Activated T-cell treated with anti-CD3 and anti-CD28 coated beads, Interleukin-2, amount 50 U/mL, for 4 hours (primary cell): Measurements from ENCODE around the gene OCIAD2. TPM values are rescaled to one million over a fixed set of nuclear protein-coding genes. Genes with fewer than 3 reads are reported as not detected.
"Not testable (repeated sequence)": the region's sequence is repeated elsewhere in the genome, so short reads cannot be mapped to it uniquely, and the experiment has no call there.

Source experiments
- ATAC-seq, 2 donors: fragments of 200-7000 bp; cut with Tn5 transposase; one replicate each; pipeline ENCODE4 v1.10.0; 2021
- DNase-seq: peaks from one replicate; pipeline ENCODE4 v3.0.0-alpha.2; 2020
- H3K27me3 Mint-ChIP-seq: one replicate; pipeline ENCODE4 v1.8.0; 2021; ENCODE audit warnings: low read depth, mixed read lengths
- H3K36me3 Mint-ChIP-seq: one replicate; pipeline ENCODE4 v1.8.0; 2022; ENCODE audit warnings: mixed read lengths; ENCODE audit not compliant: insufficient read depth
- H3K4me1 Mint-ChIP-seq: one replicate; pipeline ENCODE4 v1.8.0; 2021; ENCODE audit warnings: low read depth, mixed read lengths
- H3K4me3 Mint-ChIP-seq: one replicate; pipeline ENCODE4 v1.8.0; 2021; ENCODE audit warnings: mild to moderate bottlenecking, moderate library complexity, mixed read lengths
- H3K9me3 Mint-ChIP-seq: one replicate; pipeline ENCODE4 v1.8.0; 2021; ENCODE audit warnings: mixed read lengths
- total RNA-seq, 3 donors: library from RNA; stranded (reverse); gene quantifications; one replicate each; pipeline ENCODE4 v1.2.1, GENCODE V29; 2021

Gene OCIAD2
- total RNA-seq, 3 donors from 2014 or later = 54.9 to 87.6 (median 56.1) TPM

DNA sequence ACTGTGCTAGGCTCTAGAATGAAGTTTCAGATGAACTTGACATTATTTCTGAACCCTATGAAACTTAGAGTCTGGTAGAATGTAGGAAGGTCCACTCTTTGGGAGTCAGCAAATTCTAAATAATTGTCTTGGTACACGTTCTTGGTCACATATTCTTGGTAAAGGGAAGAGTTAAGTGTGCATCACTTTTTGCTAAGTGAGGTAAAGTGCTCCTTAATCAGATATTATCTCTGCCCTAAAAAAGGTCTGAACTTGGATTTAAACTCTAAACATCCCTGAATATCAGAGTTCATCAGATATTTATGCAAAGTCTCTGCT, 7.2 kb downstream of the OCIAD2 start:
- ATAC-seq (no peak), DNase-seq (no peak)
- H3K27me3 Mint-ChIP-seq = no peaks in the 10 kb centered on the region
- H3K4me3 Mint-ChIP-seq = no peak overlapping the region
- peaks cover 39% of the 10 kb centered on the region for H3K4me1 Mint-ChIP-seq
- H3K36me3 Mint-ChIP-seq = peaks cover 62% of the 10 kb centered on the region
- H3K9me3 Mint-ChIP-seq = no peaks in the 10 kb centered on the region

DNA sequence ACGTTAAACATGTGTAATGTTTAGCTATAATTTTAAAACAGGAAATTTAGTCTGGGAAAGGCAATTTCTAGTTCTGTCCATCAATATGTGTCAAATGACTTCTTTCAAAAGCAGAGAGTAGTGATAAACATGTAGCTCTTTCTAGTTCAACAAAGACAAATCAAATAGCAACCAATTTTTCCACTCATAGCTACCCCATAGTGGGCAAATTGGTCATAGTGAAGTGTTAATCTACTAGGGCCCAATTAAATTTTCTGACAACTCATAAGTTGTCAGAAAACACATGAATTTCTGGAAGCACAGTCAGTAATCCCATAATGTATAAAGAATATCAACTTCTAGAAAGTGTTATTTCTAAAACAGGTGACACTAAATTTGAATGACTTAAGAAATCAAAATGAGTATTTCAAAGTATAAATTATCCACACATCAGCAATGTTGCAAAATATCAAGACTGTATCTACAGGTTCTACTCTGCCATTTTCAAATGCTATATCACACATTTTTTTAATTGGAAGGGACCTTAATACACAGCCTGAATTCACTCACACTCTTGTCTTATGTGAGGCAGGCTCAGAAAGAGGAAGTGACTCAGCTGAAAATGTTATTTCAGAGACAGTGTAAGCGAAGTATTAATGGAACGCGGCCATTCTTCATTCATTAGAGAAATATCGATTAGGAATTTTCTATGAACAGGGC, 7.7 kb downstream of the OCIAD2 start:
- Mint-ChIP-seq H3K4me1 (peaks cover 37% of the 10 kb centered on the region), H3K36me3 (peaks cover 61% of the 10 kb centered on the region), H3K4me3 (no peak overlapping the region), H3K9me3 (no peaks in the 10 kb centered on the region), H3K27me3 (no peaks in the 10 kb centered on the region)
- DNase-seq = no peak
- ATAC-seq = peak; percentile 74 to 75

DNA sequence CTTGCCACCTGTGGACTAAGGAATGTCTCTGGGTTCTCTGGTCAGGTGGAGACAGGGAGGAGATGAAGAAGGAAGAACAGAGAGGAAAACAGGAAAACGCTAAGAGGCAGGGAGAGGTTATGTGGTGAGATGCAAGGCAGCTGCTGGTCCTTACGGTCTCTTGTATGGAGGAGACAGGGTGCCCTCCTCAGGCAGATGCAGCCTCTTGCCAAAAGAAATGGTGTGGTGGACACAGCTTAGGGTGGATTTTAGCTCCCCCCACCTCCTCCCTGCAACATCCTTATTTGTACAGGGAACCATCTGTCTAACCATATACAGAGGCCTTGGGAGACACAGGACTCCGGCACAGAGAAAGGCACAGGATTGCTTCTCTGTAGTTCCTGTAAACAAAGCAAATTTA, 9.7 kb downstream of the OCIAD2 start:
- DNase-seq (no peak), ATAC-seq (no peak)
- Mint-ChIP-seq H3K27me3 (no peaks in the 10 kb centered on the region), H3K36me3 (peaks cover 64% of the 10 kb centered on the region), H3K4me1 (peaks cover 27% of the 10 kb centered on the region), H3K4me3 (no peak overlapping the region), H3K9me3 (no peaks in the 10 kb centered on the region)

DNA sequence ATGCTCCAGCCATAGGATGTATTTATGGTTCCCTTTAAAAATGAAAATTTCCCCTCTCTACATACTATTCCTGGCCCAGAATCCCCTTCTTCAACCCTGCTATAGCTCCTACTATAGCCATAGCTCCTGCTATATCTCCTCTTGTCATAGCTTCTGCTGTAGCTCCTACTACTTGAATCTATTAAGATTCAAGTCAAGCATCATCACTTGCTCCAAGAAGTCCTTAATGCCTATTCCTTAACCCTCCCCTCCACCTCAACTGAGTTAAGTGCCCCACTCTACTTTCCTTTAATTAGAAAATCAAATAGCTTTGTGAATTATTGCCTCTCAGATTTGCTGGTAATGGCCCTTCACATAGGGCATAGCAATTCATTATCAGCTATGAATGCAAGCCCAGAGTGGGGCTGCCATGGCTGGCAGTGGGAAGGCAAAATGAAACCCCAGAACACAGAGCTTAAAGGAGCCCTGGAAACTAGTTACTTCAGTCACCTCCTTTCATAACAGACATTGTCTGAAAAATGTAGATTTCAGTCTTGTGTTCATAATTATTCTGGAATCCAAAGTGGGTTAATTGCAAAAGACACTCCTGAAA, 15.4 kb downstream of the OCIAD2 start:
- Mint-ChIP-seq H3K36me3 (peaks cover 59% of the 10 kb centered on the region), H3K4me3 (no peak overlapping the region), H3K9me3 (peaks cover 11% of the 10 kb centered on the region), H3K4me1 (peaks cover 2% of the 10 kb centered on the region), H3K27me3 (no peaks in the 10 kb centered on the region)
- ATAC-seq = no peak
- no peak for DNase-seq

- ATAC-seq, H3K4me3 Mint-ChIP-seq, DNase-seq, H3K4me1 Mint-ChIP-seq, H3K27me3 Mint-ChIP-seq: not testable (repeated sequence)
- H3K9me3 Mint-ChIP-seq = peaks cover 11% of the 10 kb centered on the region
- peaks cover 49% of the 10 kb centered on the region for H3K36me3 Mint-ChIP-seq
Observed at GRCh38 chr4:48889750-48890149, 16.8 kb downstream of the OCIAD2 start.

DNA sequence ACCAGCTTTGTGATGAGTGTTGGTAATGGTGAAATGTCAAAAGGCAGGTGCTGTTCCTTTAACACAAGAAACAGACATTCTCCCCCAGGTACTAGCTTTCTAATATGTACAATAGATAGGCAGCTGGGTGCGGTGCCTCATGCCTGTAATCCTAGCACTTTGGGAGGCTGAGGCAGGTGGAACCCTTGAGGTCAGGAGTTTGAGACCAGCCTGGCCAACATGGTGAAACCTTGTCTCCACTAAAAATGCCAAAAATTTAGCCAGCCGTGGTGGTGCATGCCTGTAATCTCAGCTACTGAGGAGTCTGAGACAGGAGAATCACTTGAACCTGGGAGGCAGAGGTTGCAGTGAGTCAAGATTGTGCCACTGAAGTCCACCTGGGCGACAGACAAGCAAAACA, 24.9 kb downstream of the OCIAD2 start:
- ATAC-seq, H3K4me1 Mint-ChIP-seq, DNase-seq, H3K4me3 Mint-ChIP-seq, H3K27me3 Mint-ChIP-seq, H3K9me3 Mint-ChIP-seq, H3K36me3 Mint-ChIP-seq: not testable (repeated sequence)

DNA sequence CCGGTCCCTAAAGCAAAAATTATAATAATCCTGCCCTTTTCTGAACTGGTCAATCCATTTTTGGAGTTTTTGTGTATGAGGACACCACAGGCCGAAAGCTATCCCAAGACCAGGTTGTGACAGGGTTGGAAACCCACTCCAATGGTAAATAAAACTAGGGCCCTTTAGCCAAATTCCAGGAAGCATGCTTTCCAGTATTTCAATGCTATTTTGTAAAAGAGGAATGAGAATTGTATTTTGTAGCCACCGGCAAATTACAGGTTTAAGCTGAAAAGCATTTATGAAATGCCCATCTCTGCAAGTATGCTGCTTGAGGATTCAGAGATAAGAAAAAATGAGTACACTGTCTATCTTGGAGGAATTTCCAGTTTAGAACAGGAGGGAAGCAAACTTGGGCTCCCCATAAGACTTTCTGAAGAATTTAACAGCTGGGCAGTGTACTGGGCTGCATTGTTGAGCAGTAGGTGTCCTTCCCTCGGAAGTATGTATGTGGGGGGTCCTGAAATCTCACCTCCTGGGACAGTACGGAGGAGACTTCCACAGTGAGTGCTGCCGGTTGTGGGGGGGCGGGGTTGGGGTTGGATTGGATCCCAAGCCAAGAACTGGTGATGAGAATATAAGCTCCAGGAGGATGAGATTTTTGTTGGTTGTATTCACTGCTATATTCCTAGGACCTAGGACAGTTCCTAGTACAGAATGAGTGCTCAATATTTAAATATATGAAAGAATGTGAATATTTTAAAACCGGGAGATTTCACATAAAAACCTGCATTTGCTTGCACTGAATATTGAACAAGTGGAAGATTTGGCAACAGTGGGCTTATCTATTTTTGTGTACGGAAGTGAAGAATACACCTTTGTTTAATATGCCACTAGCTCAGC, 26.8 kb downstream of the OCIAD2 start:
- Mint-ChIP-seq H3K36me3 (peaks cover 7% of the 10 kb centered on the region), H3K4me1 (no peaks in the 10 kb centered on the region), H3K27me3 (no peaks in the 10 kb centered on the region), H3K9me3 (peaks cover 6% of the 10 kb centered on the region), H3K4me3 (no peak overlapping the region)
- no peak for DNase-seq
- no peak for ATAC-seq

GRCh38 chr4:48877827-48878535, 28.6 kb downstream of the OCIAD2 start:
- ATAC-seq = no peak
- Mint-ChIP-seq H3K27me3 (no peaks in the 10 kb centered on the region), H3K9me3 (peaks cover 12% of the 10 kb centered on the region), H3K4me3 (no peak overlapping the region), H3K4me1 (no peaks in the 10 kb centered on the region), H3K36me3 (peaks cover 6% of the 10 kb centered on the region)
- no peak for DNase-seq

GRCh38 chr4:48864696-48865095, 41.9 kb downstream of the OCIAD2 start:
- ATAC-seq, H3K9me3 Mint-ChIP-seq, H3K27me3 Mint-ChIP-seq, DNase-seq, H3K4me3 Mint-ChIP-seq, H3K4me1 Mint-ChIP-seq: not testable (repeated sequence)
- peaks cover 11% of the 10 kb centered on the region for H3K36me3 Mint-ChIP-seq

DNA sequence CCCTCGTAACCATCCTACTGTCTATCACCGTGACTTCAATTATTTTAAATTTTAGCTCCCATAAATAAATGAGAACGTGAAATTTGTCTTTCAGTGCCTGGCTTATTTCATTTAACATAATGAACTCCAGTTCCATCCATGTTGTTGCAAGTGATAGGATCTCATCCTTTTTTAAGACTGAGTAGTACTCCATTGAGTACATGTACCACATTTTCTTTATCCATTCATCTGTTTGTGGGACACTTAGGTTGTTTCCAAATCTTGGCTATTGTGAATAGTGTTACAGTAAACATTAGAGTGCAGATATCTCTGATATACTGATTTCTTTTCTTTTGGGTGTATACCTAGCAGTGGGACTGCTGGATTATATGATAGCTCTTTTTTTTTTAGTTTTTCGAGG, 42.8 kb downstream of the OCIAD2 start:
- H3K9me3 Mint-ChIP-seq = peaks cover 8% of the 10 kb centered on the region
- no peak overlapping the region for H3K4me3 Mint-ChIP-seq
- peaks cover 13% of the 10 kb centered on the region for H3K36me3 Mint-ChIP-seq
- DNase-seq (no peak), ATAC-seq (no peak)
- no peaks in the 10 kb centered on the region for H3K27me3 Mint-ChIP-seq
- H3K4me1 Mint-ChIP-seq = no peaks in the 10 kb centered on the region

DNA sequence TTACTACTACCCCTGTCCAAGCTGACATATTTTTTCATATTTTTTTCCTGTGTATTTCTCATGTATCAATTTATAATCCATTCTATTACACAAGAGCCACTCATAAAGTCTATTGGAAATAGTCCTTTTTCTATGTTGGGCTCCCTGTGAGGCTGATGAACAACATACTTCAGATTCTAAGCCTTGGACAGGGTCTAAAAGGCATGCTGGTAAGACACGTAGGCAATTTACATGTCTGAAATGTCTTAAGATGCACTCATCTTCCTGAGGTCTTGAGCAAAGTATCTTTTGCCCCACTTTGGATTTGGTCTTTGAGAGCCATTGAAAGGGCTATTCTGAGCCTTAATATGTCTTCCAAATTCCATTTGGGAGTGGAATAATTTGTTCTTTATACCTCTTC, 43.9 kb downstream of the OCIAD2 start:
- peaks cover 8% of the 10 kb centered on the region for H3K9me3 Mint-ChIP-seq
- H3K36me3 Mint-ChIP-seq = peaks cover 18% of the 10 kb centered on the region
- H3K4me1 Mint-ChIP-seq = no peaks in the 10 kb centered on the region
- H3K4me3 Mint-ChIP-seq = no peak overlapping the region
- no peak for DNase-seq
- ATAC-seq = no peak
- H3K27me3 Mint-ChIP-seq = no peaks in the 10 kb centered on the region

- Mint-ChIP-seq H3K9me3 (peaks cover 8% of the 10 kb centered on the region), H3K27me3 (no peaks in the 10 kb centered on the region), H3K36me3 (peaks cover 20% of the 10 kb centered on the region), H3K4me3 (no peak overlapping the region), H3K4me1 (no peaks in the 10 kb centered on the region)
- ATAC-seq (no peak), DNase-seq (no peak)
Observed at GRCh38 chr4:48862038-48862437, 44.5 kb downstream of the OCIAD2 start.

DNA sequence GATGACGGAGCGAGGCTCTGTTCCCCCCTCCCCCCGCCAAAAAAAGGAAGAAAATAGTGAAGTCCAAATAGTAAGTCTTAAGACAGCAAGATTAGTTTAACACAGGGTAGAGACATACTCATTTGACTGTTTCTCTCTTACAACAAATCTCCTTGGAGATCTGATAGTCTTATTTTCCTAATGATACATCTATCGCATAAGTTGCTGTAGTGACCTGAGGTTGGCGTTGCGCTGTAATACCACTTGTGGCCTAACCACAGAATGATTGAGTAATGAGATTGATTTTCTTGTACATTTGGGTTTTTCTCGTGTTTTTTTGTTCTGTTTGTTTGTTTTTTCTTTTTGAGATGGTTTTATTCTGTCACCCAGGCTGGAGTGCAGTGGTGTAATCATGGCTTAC, 48.4 kb downstream of the OCIAD2 start:
- ATAC-seq (no peak), DNase-seq (no peak)
- no peaks in the 10 kb centered on the region for H3K4me1 Mint-ChIP-seq
- H3K27me3 Mint-ChIP-seq = no peaks in the 10 kb centered on the region
- H3K36me3 Mint-ChIP-seq = peaks cover 24% of the 10 kb centered on the region
- H3K4me3 Mint-ChIP-seq = no peak overlapping the region
- no peaks in the 10 kb centered on the region for H3K9me3 Mint-ChIP-seq

DNA sequence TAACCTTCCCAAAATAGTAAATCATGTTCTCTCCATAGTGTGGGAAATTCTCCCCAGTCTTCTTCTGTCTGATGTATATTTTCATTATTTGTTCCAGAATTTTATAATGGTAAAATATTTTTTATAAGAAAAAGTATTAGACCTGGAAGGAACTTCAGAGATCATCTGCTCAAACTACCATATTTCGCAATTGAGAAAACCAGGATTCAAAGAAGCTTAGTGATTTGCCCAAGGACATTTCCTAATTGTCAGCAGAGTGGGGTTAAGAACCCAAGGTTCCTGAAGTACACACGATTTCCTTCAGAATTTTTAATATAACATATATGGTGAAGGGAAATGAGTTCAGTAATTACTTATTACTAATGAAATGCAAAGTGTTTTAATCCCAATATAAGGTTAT, 51.6 kb downstream of the OCIAD2 start:
- Mint-ChIP-seq H3K4me1 (peaks cover 5% of the 10 kb centered on the region), H3K9me3 (no peaks in the 10 kb centered on the region), H3K36me3 (peaks cover 33% of the 10 kb centered on the region), H3K27me3 (no peaks in the 10 kb centered on the region), H3K4me3 (no peak overlapping the region)
- DNase-seq = no peak
- no peak for ATAC-seq
